GM23248 (cell line): ENCODE results near the gene MTRF1L.

Source experiments
- EZH2 ChIP-seq: fragments of 200-600 bp; sonication (generic); IDR thresholded peaks from 2 replicates; pipeline ENCODE4 v1.6.1; 2018; ENCODE audit warnings: antibody characterized with exemption, mild to moderate bottlenecking; ENCODE audit not compliant: insufficient read depth, poor library complexity, severe bottlenecking
- EZH2phosphoT487 ChIP-seq: fragments of 200-600 bp; sonication (generic); IDR thresholded peaks from 2 replicates; pipeline ENCODE4 v1.6.1; 2018; ENCODE audit warnings: antibody characterized with exemption, moderate library complexity, mild to moderate bottlenecking, low read depth; ENCODE audit not compliant: insufficient read depth

DNA sequence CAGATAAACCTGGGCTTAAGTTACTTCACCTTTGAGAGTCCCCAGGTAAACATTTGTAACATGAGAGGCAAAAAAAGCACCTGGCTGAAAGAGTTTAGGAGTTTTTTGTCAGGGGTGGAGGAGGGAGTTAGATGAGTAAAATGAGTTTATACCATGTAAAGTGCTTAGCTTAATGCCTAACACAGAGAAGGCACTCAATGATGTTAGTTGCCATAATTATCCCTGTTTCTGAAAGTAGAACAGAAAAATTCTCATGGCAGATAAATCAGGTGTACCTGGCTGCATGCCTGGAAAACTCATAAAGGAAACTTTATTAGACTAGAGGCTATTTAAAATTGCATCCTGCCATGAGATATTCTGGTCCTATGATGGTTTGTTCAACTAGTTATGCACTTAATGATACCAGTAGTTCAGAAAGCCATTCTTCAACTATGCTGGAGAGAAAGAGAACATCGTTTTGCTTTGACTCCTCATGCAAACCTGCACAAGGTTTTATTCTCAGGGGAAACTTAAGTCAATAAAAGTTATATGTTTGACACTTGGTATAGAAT, 60.1 kb downstream of the MTRF1L start:
- TF ChIP-seq EZH2phosphoT487 (no peak), EZH2 (no peak)
